CD4-positive, alpha-beta T cell (primary cell): ENCODE measurements around the gene SH3BGRL. TPM values are rescaled to one million over a fixed set of nuclear protein-coding genes. Genes with fewer than 3 reads are reported as not detected.

ENCODE experiments used
- ATAC-seq: fragments of 200-7000 bp; cut with Tn5 transposase; one replicate; pipeline ENCODE4 v1.10.0; 2022; ENCODE audit warnings: mild to moderate bottlenecking; ENCODE audit not compliant: poor library complexity
- CTCF ChIA-PET: fragments of 350-600 bp; sonication (Branson Sonifier 250); formaldehyde crosslinking; loops from one replicate; lab custom pipeline; 2021; ENCODE audit warnings: antibody characterized with exemption, inconsistent platforms; lab: Charles Lee
- POLR2A ChIA-PET: fragments of 350-600 bp; sonication (Branson Sonifier 250); formaldehyde crosslinking; loops from one replicate; lab custom pipeline; 2021; ENCODE audit warnings: antibody characterized with exemption, inconsistent platforms; lab: Charles Lee
- DNase-seq, 14 experiments: peaks; one replicate each; pipeline ENCODE4 v3.0.0-alpha.2; 2013 to 2020; ENCODE audit warnings: mixed read lengths in 2 of 14
- H3K27ac ChIP-seq, 2 donors: one replicate each; pipeline versions ENCODE4 v1.5.1 to v1.7.0; 2013; ENCODE audit warnings: low read length in 2 of 2, low read depth in 1 of 2, mild to moderate bottlenecking in 1 of 2
- H3K27me3 ChIP-seq, 2 experiments: 1 replicate in 1 of 2; 2 replicates in 1 of 2; pipeline versions ENCODE4 v1.6.1 to v1.7.0; 2013; ENCODE audit warnings: low read length in 2 of 2, control low read depth in 1 of 2, mild to moderate bottlenecking in 1 of 2, moderate library complexity in 1 of 2; ENCODE audit not compliant: insufficient read depth in 2 of 2, control insufficient read depth in 1 of 2
- H3K36me3 ChIP-seq: one replicate; pipeline ENCODE4 v1.6.1; 2013; ENCODE audit warnings: low read length, control low read depth; ENCODE audit not compliant: insufficient read depth
- H3K4me1 ChIP-seq: one replicate; pipeline ENCODE4 v1.6.1; 2013; ENCODE audit warnings: low read length, control low read depth; ENCODE audit not compliant: insufficient read depth
- H3K4me3 ChIP-seq: one replicate; pipeline ENCODE4 v1.5.1; 2013; ENCODE audit warnings: mild to moderate bottlenecking, low read length, moderate library complexity
- H3K9me3 ChIP-seq, 2 experiments: 1 replicate in 1 of 2; 2 replicates in 1 of 2; pipeline versions ENCODE4 v1.6.1 to v1.7.0; 2013; ENCODE audit warnings: low read length in 2 of 2, mild to moderate bottlenecking in 2 of 2, control low read depth in 1 of 2, moderate library complexity in 1 of 2; ENCODE audit not compliant: control insufficient read depth in 1 of 2, insufficient read depth in 1 of 2
- H3K27ac Mint-ChIP-seq: one replicate; pipeline ENCODE4 v1.8.0; 2020; ENCODE audit warnings: mixed read lengths
- H3K27me3 Mint-ChIP-seq: one replicate; pipeline ENCODE4 v1.8.0; 2021; ENCODE audit warnings: mixed read lengths
- H3K36me3 Mint-ChIP-seq: one replicate; pipeline ENCODE4 v1.8.0; 2021; ENCODE audit warnings: low read depth, mixed read lengths
- H3K4me1 Mint-ChIP-seq: one replicate; pipeline ENCODE4 v1.8.0; 2021; ENCODE audit warnings: low read depth, mixed read lengths
- H3K4me3 Mint-ChIP-seq: one replicate; pipeline ENCODE4 v1.8.0; 2020; ENCODE audit warnings: mild to moderate bottlenecking, mixed read lengths
- H3K9me3 Mint-ChIP-seq: one replicate; pipeline ENCODE4 v1.8.0; 2020; ENCODE audit warnings: mixed read lengths
- intact Hi-C, 2 experiments: fragments of 100-400 bp; cut with DNase I in 1 of 2; cut with micrococcal nuclease in 1 of 2; formaldehyde crosslinking; loops; one replicate each; pipeline versions ENCODE4 v1.15.1 to v1.9.0; 2023 to 2025; cut with DNase I, micrococcal nuclease
- total RNA-seq, 174 experiments: library from RNA in 2 of 174; stranded (reverse) in 2 of 174; gene quantifications; one replicate each; pipeline ENCODE4 v1.2.3 and lab custom pipeline; 2021 to 2026
- TF ChIP-seq, protein P1 (sequence below): fragments of 200-600 bp; IDR thresholded peaks from one replicate; pipeline ENCODE4 v1.8.0; 2022; ENCODE audit warnings: antibody characterized with exemption, mild to moderate bottlenecking

SH3BGRL gene
- total RNA-seq, 2 experiments from 2014 or later: 41.7 to 41.8 TPM

DNA sequence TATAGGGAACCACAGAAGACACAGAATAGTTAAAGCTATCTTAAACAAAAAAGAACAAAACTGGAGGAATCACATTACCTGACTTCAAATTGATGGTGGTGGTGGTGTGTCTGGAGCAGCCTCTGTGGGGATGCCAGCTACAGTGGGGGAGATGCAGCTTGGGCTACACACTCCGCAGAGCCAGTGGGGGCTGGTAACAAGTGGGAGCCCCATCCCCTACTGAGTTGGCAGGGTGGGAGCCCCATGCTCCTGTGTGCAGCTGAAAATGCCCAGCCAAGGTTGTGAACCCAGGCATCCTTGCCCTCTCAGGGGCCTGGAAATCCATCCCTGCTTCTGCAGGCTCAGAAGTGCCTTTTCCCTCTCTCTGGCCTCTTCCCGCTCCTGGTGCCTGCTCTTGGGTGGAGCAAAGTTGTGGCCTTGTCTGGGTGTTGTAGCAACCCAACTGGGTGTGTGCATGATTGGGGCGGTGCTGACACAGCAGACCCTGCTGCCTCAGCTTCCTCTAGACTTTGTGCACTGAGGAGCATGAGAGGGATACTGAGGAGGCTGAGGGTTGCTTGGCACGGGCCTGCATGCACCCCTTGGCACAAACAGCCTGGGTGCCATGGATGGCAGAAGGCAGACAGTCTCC is 38.9 kb downstream of the SH3BGRL start:
- Histone ChIP-seq H3K27me3 (no peaks in the 10 kb centered on the region), H3K36me3 (peaks cover 21% of the 10 kb centered on the region), H3K4me1 (no peaks in the 10 kb centered on the region), H3K27ac (no peak overlapping the region), H3K9me3 (peaks cover 0 to 16% of the 10 kb centered on the region in 2 experiments), H3K4me3 (no peak overlapping the region)
- no peak for ATAC-seq
- no peak for DNase-seq
- no peak overlapping the region for H3K4me3 Mint-ChIP-seq
- H3K9me3 Mint-ChIP-seq: no peaks in the 10 kb centered on the region
- H3K27ac Mint-ChIP-seq: no peak overlapping the region
- H3K27me3 Mint-ChIP-seq: no peaks in the 10 kb centered on the region
- TF ChIP-seq, protein P1, sequence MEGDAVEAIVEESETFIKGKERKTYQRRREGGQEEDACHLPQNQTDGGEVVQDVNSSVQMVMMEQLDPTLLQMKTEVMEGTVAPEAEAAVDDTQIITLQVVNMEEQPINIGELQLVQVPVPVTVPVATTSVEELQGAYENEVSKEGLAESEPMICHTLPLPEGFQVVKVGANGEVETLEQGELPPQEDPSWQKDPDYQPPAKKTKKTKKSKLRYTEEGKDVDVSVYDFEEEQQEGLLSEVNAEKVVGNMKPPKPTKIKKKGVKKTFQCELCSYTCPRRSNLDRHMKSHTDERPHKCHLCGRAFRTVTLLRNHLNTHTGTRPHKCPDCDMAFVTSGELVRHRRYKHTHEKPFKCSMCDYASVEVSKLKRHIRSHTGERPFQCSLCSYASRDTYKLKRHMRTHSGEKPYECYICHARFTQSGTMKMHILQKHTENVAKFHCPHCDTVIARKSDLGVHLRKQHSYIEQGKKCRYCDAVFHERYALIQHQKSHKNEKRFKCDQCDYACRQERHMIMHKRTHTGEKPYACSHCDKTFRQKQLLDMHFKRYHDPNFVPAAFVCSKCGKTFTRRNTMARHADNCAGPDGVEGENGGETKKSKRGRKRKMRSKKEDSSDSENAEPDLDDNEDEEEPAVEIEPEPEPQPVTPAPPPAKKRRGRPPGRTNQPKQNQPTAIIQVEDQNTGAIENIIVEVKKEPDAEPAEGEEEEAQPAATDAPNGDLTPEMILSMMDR: no peak
- intact Hi-C loops: no loop called here
- H3K36me3 Mint-ChIP-seq: peaks cover 60% of the 10 kb centered on the region
- peaks cover 11% of the 10 kb centered on the region for H3K4me1 Mint-ChIP-seq
- ChIA-PET CTCF (no interaction called here), POLR2A (no interaction called here)

- no peaks in the 10 kb centered on the region for H3K4me1 ChIP-seq
- no peaks in the 10 kb centered on the region for H3K27me3 Mint-ChIP-seq
- TF ChIP-seq, protein P1: no peak
- H3K9me3 Mint-ChIP-seq: no peaks in the 10 kb centered on the region
- H3K4me1 Mint-ChIP-seq: peaks cover 19% of the 10 kb centered on the region
- no peak overlapping the region for H3K4me3 ChIP-seq
- H3K4me3 Mint-ChIP-seq: no peak overlapping the region
- peaks cover 60% of the 10 kb centered on the region for H3K36me3 Mint-ChIP-seq
- H3K27ac Mint-ChIP-seq: no peak overlapping the region
- intact Hi-C loops: no loop called here
- ATAC-seq (no peak), DNase-seq (no peak)
- ChIA-PET CTCF (no interaction called here), POLR2A (no interaction called here)
- H3K36me3 ChIP-seq: peaks cover 18% of the 10 kb centered on the region
- H3K27me3 ChIP-seq: no peaks in the 10 kb centered on the region
- peaks cover 0 to 16% of the 10 kb centered on the region in 2 experiments for H3K9me3 ChIP-seq
- H3K27ac ChIP-seq: no peak overlapping the region
Observed at GRCh38 chrX:81241753-81242152, 39.9 kb downstream of the SH3BGRL start.

DNA sequence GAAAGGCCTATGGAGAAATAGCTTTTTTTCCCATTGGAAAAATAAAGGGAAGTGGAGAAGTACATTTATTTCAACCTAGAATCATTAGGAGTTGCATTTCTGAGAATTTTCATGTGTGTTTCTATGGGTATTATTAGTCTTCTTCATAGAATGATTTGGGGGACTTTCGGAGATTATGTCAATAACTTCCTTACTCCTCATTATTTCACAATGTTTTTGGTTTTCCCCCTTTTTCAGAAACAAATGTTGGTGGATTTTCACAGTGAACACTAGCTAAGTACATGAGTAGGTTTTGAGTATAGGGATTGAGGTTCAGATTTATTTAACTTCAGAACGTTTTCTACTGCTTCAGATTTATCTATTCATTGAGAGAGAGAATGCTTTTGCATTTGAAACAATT is 54.0 kb downstream of the SH3BGRL start:
- no peak for ATAC-seq
- Mint-ChIP-seq H3K9me3 (no peaks in the 10 kb centered on the region), H3K27ac (no peak overlapping the region), H3K4me1 (peaks cover 56% of the 10 kb centered on the region), H3K27me3 (no peaks in the 10 kb centered on the region), H3K36me3 (peaks cover 4% of the 10 kb centered on the region), H3K4me3 (no peak overlapping the region)
- Histone ChIP-seq H3K27me3 (no peaks in the 10 kb centered on the region), H3K27ac (no peak overlapping the region), H3K4me1 (no peaks in the 10 kb centered on the region), H3K4me3 (no peak overlapping the region), H3K36me3 (no peaks in the 10 kb centered on the region), H3K9me3 (no peaks in the 10 kb centered on the region)
- POLR2A ChIA-PET: no interaction called here
- CTCF ChIA-PET: no interaction called here
- intact Hi-C loops: no loop called here
- TF ChIP-seq, protein P1: no peak
- no peak for DNase-seq
